ENCODE results near the gene PAEP. TPM values are rescaled to one million over a fixed set of nuclear protein-coding genes. Genes with fewer than 3 reads are reported as not detected.
"Not testable (repeated sequence)": the region's sequence is repeated elsewhere in the genome, so short reads cannot be mapped to it uniquely, and the experiment has no call there.

PAEP gene
- total RNA-seq (2014; rRNA removed; shearing (Covaris generic)) = not detected in 2 replicates
- not detected in 2 replicates for polyA plus RNA-seq (2016; fragmentation: Nextera tagmentation; extraction: Ambion mirVana)

DNA sequence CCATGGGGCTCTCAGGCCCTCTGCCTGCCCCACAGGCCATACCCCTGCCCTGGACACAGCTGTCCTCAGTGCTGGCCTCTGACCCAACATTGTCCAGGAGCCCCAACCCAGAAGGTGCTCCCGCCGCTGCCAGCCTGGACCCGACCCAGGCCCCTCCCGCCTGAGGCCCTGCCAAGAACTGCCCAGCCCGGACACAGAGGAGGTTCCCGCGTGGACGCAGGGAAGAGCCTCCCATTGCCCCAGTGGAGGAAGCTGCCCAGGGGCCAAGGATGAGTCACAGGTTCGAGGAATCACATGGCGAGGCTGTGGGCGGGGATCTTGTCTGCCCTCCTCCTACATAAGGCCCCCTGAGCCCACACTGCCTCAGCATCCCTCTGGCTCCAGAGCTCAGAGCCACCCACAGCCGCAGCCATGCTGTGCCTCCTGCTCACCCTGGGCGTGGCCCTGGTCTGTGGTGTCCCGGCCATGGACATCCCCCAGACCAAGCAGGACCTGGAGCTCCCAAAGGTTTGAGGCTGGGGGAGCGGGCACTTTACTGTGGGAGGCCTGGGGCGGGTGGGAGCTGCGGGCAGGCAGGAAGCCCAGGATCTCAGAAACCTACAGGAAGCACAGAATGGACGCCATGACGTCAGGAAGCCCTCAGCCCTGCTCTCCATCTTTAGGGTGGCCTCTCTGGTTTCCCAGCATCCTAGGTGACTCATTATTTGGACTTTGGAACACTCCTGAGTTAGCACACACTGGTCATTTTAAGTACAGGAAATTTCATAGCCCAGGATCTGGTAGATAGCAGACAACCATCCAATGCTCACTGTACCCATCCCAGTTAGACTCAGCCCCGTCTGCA lies at the start of gene PAEP:
PAEP (plus strand) TSS at position 366 of the 844 bp plus-strand sequence.
- Histone ChIP-seq H4K20me1 (ENCODE audit: insufficient read depth) (no peaks in the 10 kb centered on the region), H3K79me2 (ENCODE audit: insufficient read depth) (no peaks in the 10 kb centered on the region), H3K36me3 (ENCODE audit: low read depth) (no peaks in the 10 kb centered on the region), H3F3A (ENCODE audit: insufficient read depth) (no peaks in the 10 kb centered on the region), H3K4me3 (no peak within 1 kb of the TSS), H3K27me3 (replicated peaks; ENCODE audit: insufficient read depth) (no peaks in the 10 kb centered on the region; the same call in none of the 2 replicates), H3K4me1 (ENCODE audit: insufficient read depth) (no peaks in the 10 kb centered on the region), H3K4me2 (ENCODE audit: unreplicated experiment) (no peak within 1 kb of the TSS), H2AFZ (no peak within 1 kb of the TSS), H3K9ac (no peak within 1 kb of the TSS), H3K27ac (no peak within 1 kb of the TSS), H3K9me3 (ENCODE audit: low read depth) (no peaks in the 10 kb centered on the region), H3K9me2 (ENCODE audit: insufficient read depth) (no peaks in the 10 kb centered on the region)
- in situ Hi-C loops (cut with MboI) = no loop called here
- WGBS, 2 experiments (ENCODE audit: low coverage in 1 of 2, low lambda C conversion rate in 2 of 2, missing lambda C conversion rate in 2 of 2) = 73 to 77% methylated on average over 18 to 20 of the region's 20 CpGs
- no peak for TF ChIP-seq EZH2phosphoT487 (IDR thresholded peaks at IDR 0.05; ENCODE audit: insufficient read depth, low read depth)
- TF ChIP-seq EZH2 (IDR thresholded peaks at IDR 0.05; ENCODE audit: insufficient read depth, poor library complexity, severe bottlenecking) = no peak
- no peak for DNase-seq

DNA sequence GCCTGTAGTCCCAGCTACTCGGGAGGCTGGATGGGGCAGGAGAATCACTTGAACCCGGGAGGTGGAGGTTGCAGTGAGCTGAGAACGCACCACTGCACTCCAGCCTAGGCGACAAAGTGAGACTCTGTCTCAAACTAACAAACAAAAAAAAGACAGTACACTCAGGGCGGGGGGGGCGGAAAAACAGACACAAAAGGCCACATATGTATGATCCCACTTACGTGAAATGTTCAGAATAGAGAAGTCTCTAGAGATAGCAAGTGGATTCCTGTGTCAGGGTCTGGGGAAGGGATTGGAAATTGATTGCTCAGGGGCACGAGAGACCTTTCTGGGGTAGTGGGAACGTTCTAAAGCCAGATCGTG lies 49.3 kb upstream of the PAEP start:
- Histone ChIP-seq H3K79me2 (ENCODE audit: insufficient read depth) (no peaks in the 10 kb centered on the region), H3K4me1 (ENCODE audit: insufficient read depth) (peaks cover 12% of the 10 kb centered on the region), H3F3A (ENCODE audit: insufficient read depth) (peaks cover 13% of the 10 kb centered on the region; the same call in 1 of the 2 replicates), H4K20me1 (ENCODE audit: insufficient read depth) (no peaks in the 10 kb centered on the region), H2AFZ (no peak overlapping the region), H3K9me2 (ENCODE audit: insufficient read depth) (no peaks in the 10 kb centered on the region), H3K9me3 (ENCODE audit: low read depth) (no peaks in the 10 kb centered on the region), H3K9ac (no peak overlapping the region), H3K36me3 (ENCODE audit: low read depth) (no peaks in the 10 kb centered on the region), H3K4me2 (ENCODE audit: unreplicated experiment) (no peak overlapping the region), H3K4me3 (no peak overlapping the region), H3K27me3 (replicated peaks; ENCODE audit: insufficient read depth) (peaks cover 6% of the 10 kb centered on the region; the same call in 1 of the 2 replicates), H3K27ac (no peak overlapping the region)
- DNase-seq = no peak
- in situ Hi-C loops (cut with MboI) = no loop called here
- no peak for TF ChIP-seq EZH2 (IDR thresholded peaks at IDR 0.05; ENCODE audit: insufficient read depth, poor library complexity, severe bottlenecking)
- no peak for TF ChIP-seq EZH2phosphoT487 (IDR thresholded peaks at IDR 0.05; ENCODE audit: insufficient read depth, low read depth)
- WGBS, 2 experiments (ENCODE audit: low coverage in 1 of 2, low lambda C conversion rate in 2 of 2, missing lambda C conversion rate in 2 of 2) = 89% methylated on average over 10 of the region's 10 CpGs

DNA sequence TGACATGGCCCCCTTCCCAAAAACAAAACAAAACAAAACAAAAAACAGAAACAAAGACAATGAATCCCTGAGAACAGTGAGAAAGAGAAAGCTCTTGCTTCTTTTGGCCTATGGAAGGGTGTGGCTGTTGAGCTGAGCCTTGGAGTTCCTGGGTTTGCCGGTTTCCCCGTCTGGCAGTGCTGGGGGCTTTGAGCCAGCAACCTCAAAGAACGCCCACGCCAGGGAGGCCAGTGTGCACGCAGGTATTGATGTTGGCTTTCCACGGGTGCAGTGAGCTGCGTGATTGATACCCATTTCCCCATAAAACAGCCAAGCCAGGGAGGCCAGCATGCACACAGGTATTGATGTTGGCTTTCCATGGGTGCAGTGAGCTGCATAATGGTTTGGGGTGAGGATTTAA lies 48.7 kb upstream of the PAEP start:
- peaks cover 13% of the 10 kb centered on the region; the same call in 1 of the 2 replicates for H3F3A ChIP-seq (ENCODE audit: insufficient read depth)
- peaks cover 13% of the 10 kb centered on the region; the same call in 1 of the 2 replicates for H3K27me3 ChIP-seq (replicated peaks; ENCODE audit: insufficient read depth)
- no peaks in the 10 kb centered on the region for H4K20me1 ChIP-seq (ENCODE audit: insufficient read depth)
- H3K79me2 ChIP-seq (ENCODE audit: insufficient read depth) = no peaks in the 10 kb centered on the region
- no peak overlapping the region for H3K4me2 ChIP-seq (ENCODE audit: unreplicated experiment)
- H3K4me3 ChIP-seq = no peak overlapping the region
- no peaks in the 10 kb centered on the region for H3K9me2 ChIP-seq (ENCODE audit: insufficient read depth)
- 35 to 49% methylated on average over 7 of the region's 7 CpGs for WGBS, 2 experiments (ENCODE audit: low coverage in 1 of 2, low lambda C conversion rate in 2 of 2, missing lambda C conversion rate in 2 of 2)
- no peak overlapping the region for H3K9ac ChIP-seq
- H3K4me1 ChIP-seq (ENCODE audit: insufficient read depth) = peaks cover 12% of the 10 kb centered on the region
- no peaks in the 10 kb centered on the region for H3K36me3 ChIP-seq (ENCODE audit: low read depth)
- no peak overlapping the region for H3K27ac ChIP-seq
- no peaks in the 10 kb centered on the region for H3K9me3 ChIP-seq (ENCODE audit: low read depth)
- TF ChIP-seq EZH2phosphoT487 (IDR thresholded peaks at IDR 0.05; ENCODE audit: insufficient read depth, low read depth) = no peak
- TF ChIP-seq EZH2 (IDR thresholded peaks at IDR 0.05; ENCODE audit: insufficient read depth, poor library complexity, severe bottlenecking) = no peak
- DNase-seq = no peak
- H2AFZ ChIP-seq = no peak overlapping the region
- in situ Hi-C loops (cut with MboI) = no loop called here

GRCh38 chr9:135513351-135513846 lies 48.2 kb upstream of the PAEP start:
- H3K4me3 ChIP-seq = no peak overlapping the region
- H3F3A ChIP-seq (ENCODE audit: insufficient read depth) = peaks cover 13% of the 10 kb centered on the region; the same call in 1 of the 2 replicates
- in situ Hi-C loops (cut with MboI) = no loop called here
- H3K27ac ChIP-seq = no peak overlapping the region
- H3K9me3 ChIP-seq (ENCODE audit: low read depth) = no peaks in the 10 kb centered on the region
- H3K4me2 ChIP-seq (ENCODE audit: unreplicated experiment) = no peak overlapping the region
- peaks cover 18% of the 10 kb centered on the region; the same call in 1 of the 2 replicates for H3K27me3 ChIP-seq (replicated peaks; ENCODE audit: insufficient read depth)
- TF ChIP-seq EZH2phosphoT487 (IDR thresholded peaks at IDR 0.05; ENCODE audit: insufficient read depth, low read depth) = no peak
- no peak for TF ChIP-seq EZH2 (IDR thresholded peaks at IDR 0.05; ENCODE audit: insufficient read depth, poor library complexity, severe bottlenecking)
- no peaks in the 10 kb centered on the region for H3K79me2 ChIP-seq (ENCODE audit: insufficient read depth)
- H4K20me1 ChIP-seq (ENCODE audit: insufficient read depth) = no peaks in the 10 kb centered on the region
- no peaks in the 10 kb centered on the region for H3K9me2 ChIP-seq (ENCODE audit: insufficient read depth)
- H2AFZ ChIP-seq = no peak overlapping the region
- no peaks in the 10 kb centered on the region for H3K36me3 ChIP-seq (ENCODE audit: low read depth)
- peaks cover 12% of the 10 kb centered on the region for H3K4me1 ChIP-seq (ENCODE audit: insufficient read depth)
- no peak for DNase-seq
- H3K9ac ChIP-seq = no peak overlapping the region
- WGBS, 2 experiments (ENCODE audit: low coverage in 1 of 2, low lambda C conversion rate in 2 of 2, missing lambda C conversion rate in 2 of 2) = 91 to 92% methylated on average over 19 of the region's 19 CpGs

DNA sequence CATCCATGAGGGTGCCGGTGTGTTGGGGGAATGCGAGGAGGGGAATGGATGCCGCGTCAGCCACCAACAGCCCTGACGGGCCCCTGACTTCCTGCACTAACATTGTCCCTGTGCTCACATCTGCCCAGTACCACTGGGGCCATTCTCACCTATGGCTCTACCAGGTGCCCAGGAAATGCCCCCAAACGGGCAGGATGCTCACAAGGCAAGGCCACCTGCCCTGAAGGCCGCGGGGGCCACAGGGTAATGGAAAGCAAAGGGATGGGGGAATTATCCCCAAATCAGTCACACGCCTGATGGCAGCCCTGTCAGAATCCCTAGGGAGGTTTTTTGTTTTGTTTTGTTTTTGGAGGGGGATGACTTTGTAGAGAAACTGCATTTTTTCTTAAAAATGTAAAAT lies 47.6 kb upstream of the PAEP start:
- Histone ChIP-seq H3K4me1 (ENCODE audit: insufficient read depth) (peaks cover 12% of the 10 kb centered on the region), H3F3A (ENCODE audit: insufficient read depth) (peaks cover 13% of the 10 kb centered on the region; the same call in 1 of the 2 replicates), H3K27me3 (replicated peaks; ENCODE audit: insufficient read depth) (peaks cover 23% of the 10 kb centered on the region; the same call in 1 of the 2 replicates)
- H3K4me2 ChIP-seq (ENCODE audit: unreplicated experiment); H3K27ac ChIP-seq; H3K79me2 ChIP-seq (ENCODE audit: insufficient read depth); H3K9me3 ChIP-seq (ENCODE audit: low read depth); H2AFZ ChIP-seq; H4K20me1 ChIP-seq (ENCODE audit: insufficient read depth); H3K4me3 ChIP-seq; in situ Hi-C loops (cut with MboI); H3K9me2 ChIP-seq (ENCODE audit: insufficient read depth); H3K9ac ChIP-seq; DNase-seq; H3K36me3 ChIP-seq (ENCODE audit: low read depth): not testable (repeated sequence)
- 79 to 88% methylated on average over 3 to 5 of the region's 9 CpGs for WGBS, 2 experiments (ENCODE audit: low coverage in 1 of 2, low lambda C conversion rate in 2 of 2, missing lambda C conversion rate in 2 of 2)

Data from GM23248 (cell line).